Measurements from ENCODE around the gene ZNF302.

DNA sequence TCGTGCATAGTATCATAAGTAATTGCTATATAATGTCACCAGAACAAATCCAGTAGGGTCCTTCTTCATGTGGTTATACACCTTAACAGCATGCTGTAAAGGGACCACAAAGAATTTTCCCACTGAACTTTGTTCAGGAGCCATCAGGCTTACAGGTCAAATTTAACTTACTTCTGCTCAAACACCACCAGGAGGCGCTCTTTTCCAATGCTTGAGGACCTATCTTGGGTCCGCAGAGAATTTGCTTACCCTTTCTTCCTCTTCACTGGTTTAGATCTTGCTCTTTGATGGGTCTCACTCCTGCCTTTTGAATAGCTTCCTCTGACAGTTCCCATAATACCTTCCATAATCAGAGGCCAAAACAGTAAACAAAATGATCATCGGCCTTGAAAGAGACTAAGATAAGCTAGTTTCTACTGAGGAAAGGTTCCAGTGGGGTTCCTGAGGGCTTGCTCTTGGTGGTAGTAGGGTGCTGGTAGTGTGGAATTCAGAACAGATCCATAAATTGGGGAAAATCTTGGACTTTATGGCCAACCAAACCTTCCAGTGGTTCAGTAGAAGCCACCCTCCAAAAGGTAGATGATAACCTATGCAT lies 37.9 kb upstream of the ZNF302 start:
- TF ChIP-seq POLR2A (IDR thresholded peaks at IDR 0.05) (no peak), POLR2AphosphoS5 (IDR thresholded peaks at IDR 0.05; ENCODE audit: insufficient read depth in 1 of 2, low read depth in 1 of 2) (no peak)
- TF ChIP-seq, protein P1, sequence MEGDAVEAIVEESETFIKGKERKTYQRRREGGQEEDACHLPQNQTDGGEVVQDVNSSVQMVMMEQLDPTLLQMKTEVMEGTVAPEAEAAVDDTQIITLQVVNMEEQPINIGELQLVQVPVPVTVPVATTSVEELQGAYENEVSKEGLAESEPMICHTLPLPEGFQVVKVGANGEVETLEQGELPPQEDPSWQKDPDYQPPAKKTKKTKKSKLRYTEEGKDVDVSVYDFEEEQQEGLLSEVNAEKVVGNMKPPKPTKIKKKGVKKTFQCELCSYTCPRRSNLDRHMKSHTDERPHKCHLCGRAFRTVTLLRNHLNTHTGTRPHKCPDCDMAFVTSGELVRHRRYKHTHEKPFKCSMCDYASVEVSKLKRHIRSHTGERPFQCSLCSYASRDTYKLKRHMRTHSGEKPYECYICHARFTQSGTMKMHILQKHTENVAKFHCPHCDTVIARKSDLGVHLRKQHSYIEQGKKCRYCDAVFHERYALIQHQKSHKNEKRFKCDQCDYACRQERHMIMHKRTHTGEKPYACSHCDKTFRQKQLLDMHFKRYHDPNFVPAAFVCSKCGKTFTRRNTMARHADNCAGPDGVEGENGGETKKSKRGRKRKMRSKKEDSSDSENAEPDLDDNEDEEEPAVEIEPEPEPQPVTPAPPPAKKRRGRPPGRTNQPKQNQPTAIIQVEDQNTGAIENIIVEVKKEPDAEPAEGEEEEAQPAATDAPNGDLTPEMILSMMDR (IDR thresholded peaks at IDR 0.05): peak; percentile 52 to 70 (median 54)
